Posterior vena cava (tissue), 2 donors: Measurements from ENCODE around the gene CDK5RAP3. TPM values are rescaled to one million over a fixed set of nuclear protein-coding genes. Genes with fewer than 3 reads are reported as not detected.
A peak's percentile ranks its signal among the peaks of the same experiment; 100 is the strongest.
"Not testable (repeated sequence)": the region's sequence is repeated elsewhere in the genome, so short reads cannot be mapped to it uniquely, and the experiment has no call there.

Source experiments
- DNase-seq: peaks from one replicate; pipeline ENCODE4 v3.0.0-alpha.2; 2020; ENCODE audit warnings: low spot score
- intact Hi-C, 2 donors: fragments of 100-400 bp; cut with DNase I; formaldehyde crosslinking; loops; one replicate each; pipeline versions ENCODE4 v1.14.1 to v1.14.2; 2022 to 2023
- total RNA-seq, 2 donors: library from RNA; stranded (reverse); fragmentation: NEBNext Ultra II Directional; extraction: Animal tissue kit (Norgen Biotek cat#: 25700); gene quantifications; one replicate each; pipeline ENCODE4 v1.2.1, GENCODE V29; 2021
- donor health status: DM: yes; HTN: yes; CAD: no.
- donor health status: DM: yes; HTN: yes; CAD: no.

Gene CDK5RAP3
- total RNA-seq, 2 donors from 2014 or later = 80.3 to 95.8 TPM

DNA sequence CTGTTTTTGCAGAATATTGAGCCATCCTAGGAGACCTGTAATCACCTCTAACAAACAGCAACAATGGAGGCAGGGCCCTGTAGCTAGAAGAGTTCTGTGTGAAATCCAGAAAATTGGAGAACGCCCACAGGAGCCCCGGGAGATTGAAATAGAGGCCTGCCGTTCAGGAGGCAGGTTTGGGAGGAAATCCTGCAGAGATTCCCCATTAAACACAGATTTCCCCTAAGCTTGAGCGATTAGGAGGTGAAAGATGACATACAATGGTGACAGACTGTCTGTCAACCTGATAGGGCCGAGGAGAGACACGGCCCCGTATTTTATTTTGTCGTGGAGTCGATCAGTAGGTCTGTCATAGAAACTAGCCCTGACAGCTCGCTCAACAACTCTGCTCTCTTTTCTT lies 18.2 kb downstream of the CDK5RAP3 start:
- intact Hi-C loops = no loop called here
- no peak for DNase-seq

- intact Hi-C loops = no loop called here
- DNase-seq = no peak
Observed at GRCh38 chr17:47989700-47990099, 18.8 kb downstream of the CDK5RAP3 start.

- intact Hi-C loops = no loop called here
- DNase-seq = no peak
Observed at GRCh38 chr17:47990962-47991731, 20.2 kb downstream of the CDK5RAP3 start.

DNA sequence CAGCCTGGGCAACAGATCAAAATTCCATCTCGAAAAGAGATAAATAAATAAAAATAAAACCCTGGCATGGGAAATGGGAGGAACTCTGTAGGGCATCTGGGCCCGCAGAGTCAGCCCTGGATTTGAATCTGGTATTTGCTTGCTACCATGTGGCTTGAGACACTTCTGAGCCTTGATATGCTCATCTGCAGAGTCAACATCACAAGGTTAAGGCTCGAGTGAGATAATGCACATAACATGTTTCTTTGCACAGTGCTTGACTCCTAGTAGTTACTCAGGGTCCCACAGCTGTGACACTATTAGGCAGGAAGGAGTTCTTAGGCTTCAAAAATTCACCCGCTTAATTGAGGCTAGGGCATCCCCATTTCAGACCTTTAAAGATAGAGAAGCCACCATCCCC lies 21.3 kb downstream of the CDK5RAP3 start:
- intact Hi-C loops = no loop called here
- no peak for DNase-seq

GRCh38 chr17:47993031-47993564 lies 22.2 kb downstream of the CDK5RAP3 start:
- DNase-seq = no peak
- intact Hi-C loops = no loop called here

GRCh38 chr17:47993964-47994363 lies 23.1 kb downstream of the CDK5RAP3 start:
- intact Hi-C loops = no loop called here
- DNase-seq = no peak

- no peak for DNase-seq
- intact Hi-C loops = no loop called here
Observed at GRCh38 chr17:47994724-47995123, 23.8 kb downstream of the CDK5RAP3 start.

DNA sequence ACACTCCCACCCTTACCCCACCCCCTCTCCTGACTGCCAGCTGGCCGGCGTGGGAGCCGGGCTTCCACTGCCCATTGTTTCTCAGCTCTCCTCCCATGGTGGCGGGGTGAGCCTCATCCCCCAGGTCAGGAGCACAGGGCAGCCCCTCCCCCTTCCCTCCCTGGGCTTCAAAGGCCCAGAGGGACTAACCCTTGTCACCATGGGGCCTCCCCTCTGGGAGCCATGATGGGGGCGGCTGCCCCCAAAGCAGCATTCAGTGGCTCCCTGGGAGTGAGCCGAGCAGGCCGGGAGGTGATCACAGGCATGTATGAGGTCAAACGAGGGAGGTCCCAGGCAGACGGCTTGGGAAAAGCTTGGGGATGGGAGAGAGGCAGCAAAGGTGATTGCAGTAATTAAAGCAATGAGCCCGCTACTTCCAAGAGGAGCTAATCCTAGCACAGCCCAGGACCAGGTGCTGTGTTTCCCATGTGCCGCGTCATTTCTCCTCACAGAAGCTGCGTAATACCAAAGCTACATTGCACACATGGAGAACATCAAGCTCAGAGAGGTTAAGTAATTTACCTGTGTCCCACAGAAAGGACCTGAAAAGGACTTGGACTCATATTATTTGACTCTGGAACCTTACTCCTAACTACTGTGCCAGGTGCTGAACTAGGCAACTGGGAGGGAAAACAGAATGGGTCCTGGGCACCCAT lies 24.5 kb downstream of the CDK5RAP3 start:
- intact Hi-C loops = no loop called here
- no peak for DNase-seq

DNA sequence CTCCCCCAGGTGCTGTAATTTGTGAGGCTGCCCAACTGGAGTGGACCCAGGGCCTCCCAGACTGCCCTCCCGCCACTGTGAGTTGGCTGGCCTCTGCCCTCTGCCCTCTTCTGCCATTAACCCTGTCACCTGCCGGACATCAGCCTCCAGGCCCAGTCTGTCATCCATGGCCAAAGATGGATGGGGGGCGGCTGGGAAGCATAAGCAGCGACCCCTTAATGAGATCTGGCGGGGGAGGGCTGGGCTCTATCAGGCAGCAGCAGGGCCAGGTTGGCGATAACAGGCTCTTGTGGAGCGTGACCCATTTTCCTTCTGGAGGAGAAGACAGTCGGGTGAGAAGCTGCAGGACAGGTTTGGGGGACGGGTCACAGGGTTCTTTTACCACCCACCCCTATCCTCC lies 25.3 kb downstream of the CDK5RAP3 start:
- DNase-seq = no peak
- intact Hi-C loops = no loop called here

- no peak for DNase-seq
- intact Hi-C loops = loop anchor here in 1 of 2 donors (1.0 kb wide), 1 partner anchor 20 kb away; no protein-coding TSS in a partner anchor
Observed at GRCh38 chr17:47997586-47997985, 26.7 kb downstream of the CDK5RAP3 start.

DNA sequence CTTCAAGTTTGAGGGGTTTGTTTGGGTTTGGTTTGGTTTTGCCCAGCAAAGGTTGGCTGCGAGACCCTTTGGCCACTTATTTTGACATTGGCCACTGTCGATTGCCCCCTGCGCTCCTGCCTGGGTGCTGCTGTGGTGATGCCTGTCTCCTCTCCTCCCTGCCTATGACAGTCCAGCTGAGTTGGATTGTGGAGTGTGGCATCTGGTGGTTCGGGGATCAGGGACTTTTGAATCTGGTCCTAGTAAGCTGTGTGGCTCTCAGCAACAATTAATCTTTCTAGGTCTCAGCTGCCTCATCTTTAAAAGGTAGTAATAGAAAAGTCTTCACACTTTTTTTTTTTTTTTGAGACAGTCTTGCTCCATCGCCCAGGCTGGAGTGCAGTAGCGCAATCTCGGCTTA lies 27.1 kb downstream of the CDK5RAP3 start:
- intact Hi-C loops = no loop called here
- peak; percentile 30 for DNase-seq

- intact Hi-C loops = no loop called here
- DNase-seq = no peak
Observed at GRCh38 chr17:47999582-47999981, 28.7 kb downstream of the CDK5RAP3 start.

DNA sequence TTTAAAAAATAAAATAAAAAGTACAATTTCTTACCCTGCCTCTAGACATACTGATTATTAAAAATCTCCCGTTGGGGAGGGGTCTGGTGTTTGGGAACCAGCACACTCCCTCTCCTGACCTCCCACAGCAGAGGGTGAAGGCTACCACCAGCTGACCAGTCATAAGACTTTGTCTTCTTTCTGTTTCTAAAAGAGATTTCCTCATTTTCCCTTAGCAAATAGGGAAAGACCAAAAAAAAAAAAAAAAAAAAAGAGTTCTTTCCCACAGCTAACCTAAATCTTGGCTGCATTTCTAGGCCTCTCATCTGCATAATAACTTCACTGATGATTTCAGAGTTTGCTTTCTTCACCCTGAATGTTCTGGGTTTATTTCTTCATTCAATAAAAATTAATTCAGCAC lies 30.3 kb downstream of the CDK5RAP3 start:
- intact Hi-C loops = no loop called here
- no peak for DNase-seq

GRCh38 chr17:48001657-48002056 lies 30.7 kb downstream of the CDK5RAP3 start:
- DNase-seq, intact Hi-C loops: not testable (repeated sequence)

GRCh38 chr17:48002266-48002915 lies 31.5 kb downstream of the CDK5RAP3 start:
- DNase-seq = peak; percentile 0
- intact Hi-C loops = no loop called here

DNA sequence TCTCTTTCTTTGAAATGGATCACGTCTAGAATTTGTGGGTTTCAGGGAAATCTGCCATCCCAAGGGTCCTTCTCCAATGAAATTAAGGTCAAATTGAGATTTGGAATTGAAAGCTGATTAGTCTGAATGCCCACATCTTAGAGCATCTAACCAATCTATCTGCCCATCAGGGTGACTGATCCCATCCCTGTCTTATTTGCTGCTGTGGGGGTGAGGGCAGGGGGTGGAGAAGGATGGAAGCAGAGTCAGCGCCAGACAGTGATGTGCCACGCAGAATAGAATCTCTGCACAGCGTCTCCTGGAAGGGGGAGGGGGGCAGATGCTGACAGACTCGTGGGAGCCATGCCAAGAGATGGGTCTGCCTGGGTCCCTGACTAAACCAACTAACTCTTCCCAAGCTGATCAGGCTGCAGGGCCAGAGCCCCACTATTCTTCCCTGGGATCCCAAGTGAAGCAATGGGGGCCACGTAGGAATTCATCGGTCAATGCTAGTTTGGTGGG lies 32.1 kb downstream of the CDK5RAP3 start:
- intact Hi-C loops = no loop called here
- no peak for DNase-seq

- peak; percentile 69 for DNase-seq
- intact Hi-C loops = no loop called here
Observed at GRCh38 chr17:48003417-48004151, 32.7 kb downstream of the CDK5RAP3 start.

DNA sequence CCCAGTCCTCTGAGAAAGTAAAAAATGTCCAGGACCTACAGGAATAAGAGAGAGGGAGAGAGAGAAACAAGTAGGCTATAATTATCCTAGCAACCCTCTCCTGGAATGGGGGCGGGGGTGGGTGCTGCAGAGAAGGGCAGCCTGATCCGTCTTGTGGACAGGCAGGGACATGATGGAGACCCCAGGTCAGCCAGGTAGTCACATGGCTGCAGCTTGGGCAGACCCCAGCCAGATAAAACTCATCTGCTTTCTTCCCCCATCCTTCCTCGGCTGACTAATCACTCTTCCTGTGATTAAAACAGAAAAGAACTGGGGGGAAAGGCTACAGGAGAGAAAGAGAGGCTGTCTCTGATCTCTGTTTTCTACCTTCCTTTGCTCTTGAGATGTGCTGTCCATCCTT lies 34.1 kb downstream of the CDK5RAP3 start:
- intact Hi-C loops = no loop called here
- peak; percentile 16 for DNase-seq
